ENCODE results near the gene LRRC28. TPM values are rescaled to one million over a fixed set of nuclear protein-coding genes. Genes with fewer than 3 reads are reported as not detected.

LRRC28 gene
- total and polyA plus RNA-seq, 2 of the 4 experiments (the other 2 are of a cell fraction) = 12.7 to 21.1 TPM

DNA sequence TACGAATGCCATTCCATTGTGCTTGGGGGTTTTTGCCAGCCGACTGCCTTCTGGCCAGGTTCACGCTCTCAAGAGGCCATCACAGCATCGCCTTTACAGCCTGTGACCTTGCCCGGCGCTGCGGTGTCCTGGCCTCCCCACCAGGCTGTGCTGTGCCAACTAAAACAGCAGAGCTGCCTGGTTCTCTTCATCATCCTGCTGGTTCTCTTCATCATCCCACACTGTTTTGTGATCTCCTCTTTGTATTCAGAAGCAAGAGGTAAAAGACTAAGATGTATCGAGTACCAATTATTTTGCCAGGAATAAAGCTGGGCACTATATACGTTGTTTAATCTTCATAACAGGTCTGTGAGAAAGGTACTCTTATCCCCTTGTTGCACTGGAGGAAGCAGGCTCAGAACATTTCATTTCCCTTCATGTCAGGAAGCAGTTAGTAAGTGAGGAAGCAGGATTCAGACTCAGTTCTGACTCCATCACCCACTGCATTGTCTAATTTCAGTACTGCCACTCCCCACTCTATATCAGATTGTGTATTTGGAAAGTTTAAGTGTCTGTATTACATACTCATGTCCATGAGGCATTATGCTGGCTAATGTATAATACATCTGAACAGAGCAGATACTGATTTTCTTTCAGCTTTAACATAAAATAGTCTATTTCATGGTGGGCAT, 92.7 kb downstream of the LRRC28 start:
- Histone ChIP-seq H4K20me1 (ENCODE audit: insufficient read depth, low read length) (no peaks in the 10 kb centered on the region), H3K14ac (replicated peaks; ENCODE audit: low read depth, low read length) (no peak overlapping the region), H3K4me3 (ENCODE audit: insufficient read depth, low read depth, low read length) (no peak overlapping the region), H4K5ac (ENCODE audit: low read depth, low read length) (no peak overlapping the region), H3K36me3 (ENCODE audit: control insufficient read depth, insufficient read depth, low read length) (no peaks in the 10 kb centered on the region), H3K4ac (ENCODE audit: low read depth, low read length) (no peak overlapping the region), H2AFZ (replicated peaks; ENCODE audit: low read length, poor library complexity) (no peak overlapping the region), H3K56ac (ENCODE audit: extremely low read depth, insufficient read depth, low read length) (no peak overlapping the region), H3K4me2 (ENCODE audit: low read depth, low read length) (no peak overlapping the region), H2BK20ac (ENCODE audit: low read depth, low read length) (no peak overlapping the region; the same call in 1 of the 2 replicates), H3K9me3 (ENCODE audit: control insufficient read depth, insufficient read depth, low read length) (no peaks in the 10 kb centered on the region), H3K79me1 (ENCODE audit: low read depth in 1 of 2, low read length in 2 of 2) (peaks cover 0 to 3% of the 10 kb centered on the region in 2 experiments; a peak in 1 of 4 replicates), H2AK9ac (replicated peaks; ENCODE audit: low read depth, low read length, poor library complexity) (no peak overlapping the region), H2AK5ac (ENCODE audit: low read depth, low read length) (no peak overlapping the region), H3K23ac (ENCODE audit: low read depth, low read length) (no peak overlapping the region), H2BK120ac (ENCODE audit: low read depth, low read length) (no peak overlapping the region), H3K9ac (ENCODE audit: low read depth, low read length) (no peak overlapping the region), H3K27me3 (ENCODE audit: control insufficient read depth, insufficient read depth, low read length) (no peaks in the 10 kb centered on the region), H4K8ac (ENCODE audit: low read depth in 2 of 2, low read length in 2 of 2) (no peak overlapping the region), H2BK5ac (ENCODE audit: low read depth, low read length, poor library complexity, severe bottlenecking) (no peak overlapping the region), H3K9me1 (ENCODE audit: insufficient read depth, low read length) (peaks cover 8% of the 10 kb centered on the region; the same call in 1 of the 2 replicates), H2BK15ac (ENCODE audit: low read depth, low read length) (no peak overlapping the region), H3K27ac (ENCODE audit: insufficient read depth, low read length) (no peak overlapping the region), H3K4me1 (ENCODE audit: control insufficient read depth, insufficient read depth, low read length) (peaks cover 14% of the 10 kb centered on the region), H4K91ac (ENCODE audit: insufficient read depth, low read depth, low read length) (no peak overlapping the region), H3K18ac (ENCODE audit: low read depth, low read length) (no peak overlapping the region)
- no peak for DNase-seq
- dilution Hi-C loops (cut with HindIII; ENCODE audit: low sequenced_read_pairs, unreplicated experiment) = no loop called here
- no peak for TF ChIP-seq BHLHE40 (IDR thresholded peaks at IDR 0.05; ENCODE audit: low read depth, low read length)
- ChIA-PET POLR2A (ENCODE audit: unreplicated experiment) (no interaction called here), CTCF (interaction anchor here (0.6 to 0.9 kb wide), 2 partner anchors 11 to 412 kb away, joined by 3 read pairs; no protein-coding TSS in a partner anchor)
- intact Hi-C loops (cut with micrococcal nuclease) = no loop called here
- no peak for ATAC-seq (ENCODE audit: low read depth)
- BruUV-seq (replicated peaks) = no TSS peak
- WGBS, 2 experiments (ENCODE audit: extremely low coverage in 2 of 2, insufficient read length in 1 of 2) = no CpG with 5 or more reads among the region's 9 CpGs
- in situ Hi-C loops (cut with MboI; ENCODE audit: low sequenced_read_pairs) = no loop called here
